GM18873 (cell line): ENCODE data around the gene TAF1C.

ENCODE experiments used
- ATAC-seq: cut with Tn5 transposase; IDR thresholded peaks from one replicate; pipeline ENCODE4 v1.9.1; 2021; ENCODE audit warnings: mild to moderate bottlenecking, moderate library complexity, moderate number of reproducible peaks; ENCODE audit not compliant: unreplicated experiment, low FRiP score

Gene TAF1C

GRCh38 chr16:84165746-84166145 is 21.1 kb downstream of the TAF1C start:
- ATAC-seq, result no peak

GRCh38 chr16:84161801-84162200 is 25.1 kb downstream of the TAF1C start:
- no peak for ATAC-seq

- ATAC-seq, result no peak
Measured at GRCh38 chr16:84161037-84161436, 25.8 kb downstream of the TAF1C start.

- no peak for ATAC-seq
Measured at GRCh38 chr16:84159800-84160199, 27.1 kb downstream of the TAF1C start.

GRCh38 chr16:84159007-84159406 is 27.9 kb downstream of the TAF1C start:
- no peak for ATAC-seq

- ATAC-seq, result no peak
Measured at GRCh38 chr16:84156342-84156784, 30.5 kb downstream of the TAF1C start.

GRCh38 chr16:84155771-84156170 is 31.1 kb downstream of the TAF1C start:
- ATAC-seq, result no peak

GRCh38 chr16:84155226-84155625 is 31.6 kb downstream of the TAF1C start:
- ATAC-seq, result no peak

GRCh38 chr16:84153660-84154214 is 33.1 kb downstream of the TAF1C start:
- no peak for ATAC-seq

- no peak for ATAC-seq
Measured at GRCh38 chr16:84150926-84151325, 35.9 kb downstream of the TAF1C start.

- ATAC-seq, result peak; percentile 60
Measured at GRCh38 chr16:84144859-84145639, 41.8 kb downstream of the TAF1C start, which contains the start of the genes DNAAF1 and HSDL1. DNAAF1 (plus strand) TSS chr16:84145308; CDS start chr16:84145441, 133 bp downstream. HSDL1 (minus strand) TSS chr16:84145177; CDS start chr16:84131321, 13,856 bp downstream.

- ATAC-seq, result no peak
Measured at GRCh38 chr16:84144209-84144858, 42.5 kb downstream of the TAF1C start.

GRCh38 chr16:84143784-84144199 is 43.1 kb downstream of the TAF1C start:
- no peak for ATAC-seq

GRCh38 chr16:84143081-84143480 is 43.8 kb downstream of the TAF1C start:
- no peak for ATAC-seq

- no peak for ATAC-seq
Measured at GRCh38 chr16:84141143-84141670, 45.6 kb downstream of the TAF1C start.

- ATAC-seq, result no peak
Measured at GRCh38 chr16:84139628-84140258, 47.1 kb downstream of the TAF1C start.

- ATAC-seq, result no peak
Measured at GRCh38 chr16:84138824-84139627, 47.8 kb downstream of the TAF1C start.

GRCh38 chr16:84138500-84138823 is 48.4 kb downstream of the TAF1C start:
- ATAC-seq, result no peak

- no peak for ATAC-seq
Measured at GRCh38 chr16:84137769-84138357, 49.0 kb downstream of the TAF1C start.

GRCh38 chr16:84137287-84137686 is 49.6 kb downstream of the TAF1C start:
- ATAC-seq, result no peak
